ENCODE results near the gene EPS15.
A peak's percentile ranks its signal among the peaks of the same experiment; 100 is the strongest.

The EPS15 gene

GRCh38 chr1:51435878-51436277 is 83.2 kb downstream of the EPS15 start:
- H3K27me3 ChIP-seq: no peaks in the 10 kb centered on the region
- H3K36me3 ChIP-seq: peaks cover 37 to 51% (median 37%) of the 10 kb centered on the region in 3 donors
- H3K4me1 ChIP-seq: no peaks in the 10 kb centered on the region
- no peak for DNase-seq
- H3K9me3 ChIP-seq: no peaks in the 10 kb centered on the region
- no peak overlapping the region for H3K27ac ChIP-seq
- intact Hi-C loops (cut with DNase I; ENCODE audit: low total_unique reads): no loop called here
- H3K4me3 ChIP-seq: no peak overlapping the region
- no peak for TF ChIP-seq CTCF (IDR thresholded peaks at IDR 0.05)

GRCh38 chr1:51433972-51434510 is 85.0 kb downstream of the EPS15 start:
- Histone ChIP-seq H3K4me3 (no peak overlapping the region), H3K36me3 (peaks cover 32 to 52% (median 39%) of the 10 kb centered on the region in 3 donors), H3K27me3 (no peaks in the 10 kb centered on the region), H3K9me3 (no peaks in the 10 kb centered on the region), H3K4me1 (no peaks in the 10 kb centered on the region), H3K27ac (no peak overlapping the region)
- no peak for TF ChIP-seq CTCF (IDR thresholded peaks at IDR 0.05)
- DNase-seq: no peak
- intact Hi-C loops (cut with DNase I; ENCODE audit: low total_unique reads): no loop called here

- Histone ChIP-seq H3K4me1 (no peaks in the 10 kb centered on the region), H3K9me3 (no peaks in the 10 kb centered on the region), H3K27ac (no peak overlapping the region), H3K36me3 (peaks cover 34 to 57% (median 45%) of the 10 kb centered on the region in 3 donors), H3K27me3 (no peaks in the 10 kb centered on the region), H3K4me3 (no peak overlapping the region)
- DNase-seq: peak in 1 of 2 donors; percentile 28
- no peak for TF ChIP-seq CTCF (IDR thresholded peaks at IDR 0.05)
- intact Hi-C loops (cut with DNase I; ENCODE audit: low total_unique reads): no loop called here
Observed at GRCh38 chr1:51433269-51433971, 85.6 kb downstream of the EPS15 start.

- H3K36me3 ChIP-seq: peaks cover 43 to 69% (median 54%) of the 10 kb centered on the region in 3 donors
- no peaks in the 10 kb centered on the region for H3K27me3 ChIP-seq
- H3K27ac ChIP-seq: no peak overlapping the region
- intact Hi-C loops (cut with DNase I; ENCODE audit: low total_unique reads): no loop called here
- no peak for DNase-seq
- no peaks in the 10 kb centered on the region for H3K4me1 ChIP-seq
- H3K4me3 ChIP-seq: no peak overlapping the region
- TF ChIP-seq CTCF (IDR thresholded peaks at IDR 0.05): no peak
- H3K9me3 ChIP-seq: peaks cover 0 to 5% (median 0%) of the 10 kb centered on the region in 3 donors
Observed at GRCh38 chr1:51432146-51432545, 86.9 kb downstream of the EPS15 start.

GRCh38 chr1:51427438-51427837 is 91.6 kb downstream of the EPS15 start:
- no peaks in the 10 kb centered on the region for H3K27me3 ChIP-seq
- DNase-seq: no peak
- peaks cover 26 to 54% (median 27%) of the 10 kb centered on the region in 3 donors for H3K36me3 ChIP-seq
- intact Hi-C loops (cut with DNase I; ENCODE audit: low total_unique reads): loop anchor here (10.0 kb wide), 1 partner anchor 97 kb away; no protein-coding TSS in a partner anchor
- H3K9me3 ChIP-seq: peaks cover 0 to 5% (median 0%) of the 10 kb centered on the region in 3 donors
- peaks cover 0 to 15% (median 2%) of the 10 kb centered on the region in 4 donors for H3K4me1 ChIP-seq
- no peak overlapping the region for H3K27ac ChIP-seq
- no peak for TF ChIP-seq CTCF (IDR thresholded peaks at IDR 0.05)
- no peak overlapping the region for H3K4me3 ChIP-seq
